ENCODE measurements around the gene GRIN2B. TPM values are rescaled to one million over a fixed set of nuclear protein-coding genes. Genes with fewer than 3 reads are reported as not detected.

GRIN2B gene
- total RNA-seq, 1 donor from 2014 or later: 1.4 TPM

DNA sequence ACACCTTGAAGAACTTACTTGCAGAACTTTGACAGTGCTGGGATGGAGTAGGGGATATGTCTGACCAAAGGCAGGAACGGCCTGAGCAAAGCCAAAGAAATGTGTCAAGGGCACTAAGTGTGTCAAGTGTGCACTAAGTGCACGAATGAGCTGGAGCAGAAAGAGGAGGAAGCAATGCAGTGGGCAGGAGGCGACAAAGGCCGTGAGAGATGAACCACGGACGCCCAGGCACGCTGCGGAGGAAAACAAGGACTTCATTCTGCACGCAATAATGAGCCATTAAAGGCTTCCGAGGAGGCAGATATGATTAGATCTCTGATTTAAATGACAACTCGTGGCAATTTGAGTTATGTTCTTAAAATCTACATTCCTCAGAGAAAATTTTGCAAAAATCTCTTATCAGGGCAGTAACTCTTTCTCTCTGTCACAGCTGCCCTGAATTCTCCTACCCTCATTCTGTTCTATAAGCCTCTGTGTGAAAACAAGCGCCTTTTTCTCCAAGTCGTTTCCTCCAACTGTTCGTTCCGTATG, 25.3 kb downstream of the GRIN2B start:
- no peak for FAIRE-seq

DNA sequence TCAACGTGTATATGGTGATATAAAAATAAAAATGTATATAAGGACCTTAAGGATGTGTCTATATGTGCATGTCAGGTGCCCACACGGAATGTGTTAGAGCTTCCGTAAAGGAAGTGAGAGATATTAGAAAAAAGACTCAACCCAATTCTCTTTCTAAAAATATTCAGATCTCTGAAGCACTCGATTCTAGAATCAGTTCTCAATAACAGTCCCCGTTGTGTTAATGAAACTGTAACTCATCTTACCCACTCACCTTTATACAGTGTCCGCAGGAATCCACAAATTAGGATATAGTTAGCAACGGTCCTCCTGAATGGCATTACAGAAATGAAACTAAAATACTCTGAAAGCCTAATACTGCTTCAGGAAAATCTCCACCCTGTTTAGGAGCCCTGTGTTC, 29.3 kb downstream of the GRIN2B start:
- Histone ChIP-seq H3K27me3 (ENCODE audit: insufficient read depth, low read length) (no peaks in the 10 kb centered on the region), H3K79me2 (ENCODE audit: insufficient read depth, low read length) (no peaks in the 10 kb centered on the region), H3K4me1 (ENCODE audit: insufficient read depth, low read length) (no peaks in the 10 kb centered on the region), H3K4me2 (ENCODE audit: low read length) (no peak overlapping the region), H3K4me3 (ENCODE audit: insufficient read depth, low read depth, low read length) (no peak overlapping the region), H3K27ac (ENCODE audit: low read depth, low read length) (no peak overlapping the region), H3K36me3 (ENCODE audit: insufficient read depth, low read length) (no peaks in the 10 kb centered on the region), H2AFZ (ENCODE audit: low read depth, low read length) (no peak overlapping the region), H4K20me1 (ENCODE audit: insufficient read depth, low read length) (no peaks in the 10 kb centered on the region), H3K9ac (ENCODE audit: low read length) (no peak overlapping the region), H3K9me3 (ENCODE audit: insufficient read depth, low read depth, low read length) (no peaks in the 10 kb centered on the region)
- DNase-seq (ENCODE audit: low read depth) (no peak), FAIRE-seq (no peak)
- Mint-ChIP-seq H3K27ac (ENCODE audit: unreplicated experiment) (no peak overlapping the region), H3K27me3 (ENCODE audit: low read depth, unreplicated experiment) (no peaks in the 10 kb centered on the region), H3K36me3 (ENCODE audit: low read depth, unreplicated experiment) (no peaks in the 10 kb centered on the region), H3K4me1 (ENCODE audit: low read depth, unreplicated experiment) (peaks cover 35% of the 10 kb centered on the region), H3K4me3 (ENCODE audit: unreplicated experiment) (no peak overlapping the region), H3K9me3 (ENCODE audit: unreplicated experiment) (no peaks in the 10 kb centered on the region)
- TF ChIP-seq EZH2 (IDR thresholded peaks at IDR 0.05; ENCODE audit: insufficient read depth, low read length): no peak
- TF ChIP-seq, protein P1, sequence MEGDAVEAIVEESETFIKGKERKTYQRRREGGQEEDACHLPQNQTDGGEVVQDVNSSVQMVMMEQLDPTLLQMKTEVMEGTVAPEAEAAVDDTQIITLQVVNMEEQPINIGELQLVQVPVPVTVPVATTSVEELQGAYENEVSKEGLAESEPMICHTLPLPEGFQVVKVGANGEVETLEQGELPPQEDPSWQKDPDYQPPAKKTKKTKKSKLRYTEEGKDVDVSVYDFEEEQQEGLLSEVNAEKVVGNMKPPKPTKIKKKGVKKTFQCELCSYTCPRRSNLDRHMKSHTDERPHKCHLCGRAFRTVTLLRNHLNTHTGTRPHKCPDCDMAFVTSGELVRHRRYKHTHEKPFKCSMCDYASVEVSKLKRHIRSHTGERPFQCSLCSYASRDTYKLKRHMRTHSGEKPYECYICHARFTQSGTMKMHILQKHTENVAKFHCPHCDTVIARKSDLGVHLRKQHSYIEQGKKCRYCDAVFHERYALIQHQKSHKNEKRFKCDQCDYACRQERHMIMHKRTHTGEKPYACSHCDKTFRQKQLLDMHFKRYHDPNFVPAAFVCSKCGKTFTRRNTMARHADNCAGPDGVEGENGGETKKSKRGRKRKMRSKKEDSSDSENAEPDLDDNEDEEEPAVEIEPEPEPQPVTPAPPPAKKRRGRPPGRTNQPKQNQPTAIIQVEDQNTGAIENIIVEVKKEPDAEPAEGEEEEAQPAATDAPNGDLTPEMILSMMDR (IDR thresholded peaks at IDR 0.05; ENCODE audit: insufficient read depth, low read depth, low read length): no peak

More for the DNA sequence above, 25.3 kb downstream of the GRIN2B start:
- no peak for DNase-seq (ENCODE audit: low read depth)
- peaks cover 13% of the 10 kb centered on the region for H3K4me1 Mint-ChIP-seq (ENCODE audit: low read depth, unreplicated experiment)
- H3K4me3 ChIP-seq (ENCODE audit: insufficient read depth, low read depth, low read length): no peak overlapping the region
- no peak overlapping the region for H3K9ac ChIP-seq (ENCODE audit: low read length)
- TF ChIP-seq, protein P1 (IDR thresholded peaks at IDR 0.05; ENCODE audit: insufficient read depth, low read depth, low read length): no peak
- no peak for TF ChIP-seq EZH2 (IDR thresholded peaks at IDR 0.05; ENCODE audit: insufficient read depth, low read length)
- no peaks in the 10 kb centered on the region for H3K36me3 ChIP-seq (ENCODE audit: insufficient read depth, low read length)
- H3K9me3 Mint-ChIP-seq (ENCODE audit: unreplicated experiment): no peaks in the 10 kb centered on the region
- H3K27ac Mint-ChIP-seq (ENCODE audit: unreplicated experiment): no peak overlapping the region
- H4K20me1 ChIP-seq (ENCODE audit: insufficient read depth, low read length): no peaks in the 10 kb centered on the region
- no peaks in the 10 kb centered on the region for H3K4me1 ChIP-seq (ENCODE audit: insufficient read depth, low read length)
- no peak overlapping the region for H3K4me3 Mint-ChIP-seq (ENCODE audit: unreplicated experiment)
- no peak overlapping the region for H3K4me2 ChIP-seq (ENCODE audit: low read length)
- no peaks in the 10 kb centered on the region for H3K79me2 ChIP-seq (ENCODE audit: insufficient read depth, low read length)
- H3K27me3 Mint-ChIP-seq (ENCODE audit: low read depth, unreplicated experiment): no peaks in the 10 kb centered on the region
- H3K36me3 Mint-ChIP-seq (ENCODE audit: low read depth, unreplicated experiment): no peaks in the 10 kb centered on the region
- H3K9me3 ChIP-seq (ENCODE audit: insufficient read depth, low read depth, low read length): peaks cover 3% of the 10 kb centered on the region
- H3K27ac ChIP-seq (ENCODE audit: low read depth, low read length): no peak overlapping the region
- H2AFZ ChIP-seq (ENCODE audit: low read depth, low read length): no peak overlapping the region
- no peaks in the 10 kb centered on the region for H3K27me3 ChIP-seq (ENCODE audit: insufficient read depth, low read length)

DNA sequence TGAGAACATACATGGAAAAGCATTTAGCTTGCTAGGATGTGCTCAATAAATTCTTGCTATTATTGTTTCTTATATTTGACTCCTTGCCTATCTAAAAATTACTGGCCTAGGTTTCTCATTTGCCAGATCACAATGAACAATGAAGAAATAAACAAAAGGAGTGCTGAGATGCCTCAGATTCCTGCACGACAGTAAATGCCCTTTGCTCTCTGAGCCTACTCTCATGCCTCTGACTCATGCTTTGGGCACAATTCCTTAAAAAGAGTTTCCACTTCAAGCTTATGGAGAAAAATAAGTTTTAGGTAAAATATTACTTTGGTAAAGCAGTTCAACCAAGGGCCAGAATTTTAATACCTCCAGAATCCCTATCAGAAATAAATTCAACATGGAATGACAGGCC, 30.9 kb downstream of the GRIN2B start:
- Histone ChIP-seq H3K9ac (ENCODE audit: low read length) (no peak overlapping the region), H4K20me1 (ENCODE audit: insufficient read depth, low read length) (no peaks in the 10 kb centered on the region), H3K27me3 (ENCODE audit: insufficient read depth, low read length) (no peaks in the 10 kb centered on the region), H3K4me3 (ENCODE audit: insufficient read depth, low read depth, low read length) (no peak overlapping the region), H3K4me1 (ENCODE audit: insufficient read depth, low read length) (no peaks in the 10 kb centered on the region), H3K36me3 (ENCODE audit: insufficient read depth, low read length) (no peaks in the 10 kb centered on the region), H3K27ac (ENCODE audit: low read depth, low read length) (no peak overlapping the region), H3K79me2 (ENCODE audit: insufficient read depth, low read length) (no peaks in the 10 kb centered on the region), H3K4me2 (ENCODE audit: low read length) (no peak overlapping the region), H2AFZ (ENCODE audit: low read depth, low read length) (no peak overlapping the region), H3K9me3 (ENCODE audit: insufficient read depth, low read depth, low read length) (no peaks in the 10 kb centered on the region)
- DNase-seq (ENCODE audit: low read depth) (no peak), FAIRE-seq (no peak)
- H3K4me3 Mint-ChIP-seq (ENCODE audit: unreplicated experiment): no peak overlapping the region
- no peaks in the 10 kb centered on the region for H3K9me3 Mint-ChIP-seq (ENCODE audit: unreplicated experiment)
- no peaks in the 10 kb centered on the region for H3K27me3 Mint-ChIP-seq (ENCODE audit: low read depth, unreplicated experiment)
- H3K36me3 Mint-ChIP-seq (ENCODE audit: low read depth, unreplicated experiment): no peaks in the 10 kb centered on the region
- peak overlapping the region; percentile 89 for H3K27ac Mint-ChIP-seq (ENCODE audit: unreplicated experiment)
- TF ChIP-seq EZH2 (IDR thresholded peaks at IDR 0.05; ENCODE audit: insufficient read depth, low read length): no peak
- TF ChIP-seq, protein P1 (IDR thresholded peaks at IDR 0.05; ENCODE audit: insufficient read depth, low read depth, low read length): no peak
- peaks cover 36% of the 10 kb centered on the region for H3K4me1 Mint-ChIP-seq (ENCODE audit: low read depth, unreplicated experiment)
